Measurements from ENCODE around the gene ZNF516.
"Not testable (repeated sequence)": the region's sequence is repeated elsewhere in the genome, so short reads cannot be mapped to it uniquely, and the experiment has no call there.

The ZNF516 gene

GRCh38 chr18:76495006-76495370 lies at the start of gene ZNF516:
Gene ZNF516 (minus strand): TSS chr18:76495242. CDS start chr18:76443054, 52,188 bp downstream.
- peak in 6 of 51 donors; percentile 24 to 55 (median 37) for DNase-seq

GRCh38 chr18:76538846-76539245 lies 43.8 kb upstream of the ZNF516 start:
- no peak for DNase-seq

- no peak for DNase-seq
Observed at GRCh38 chr18:76537621-76538020, 42.6 kb upstream of the ZNF516 start.

GRCh38 chr18:76536593-76536992 lies 41.6 kb upstream of the ZNF516 start:
- not testable (repeated sequence) for DNase-seq

- DNase-seq: no peak
Observed at GRCh38 chr18:76532875-76533274, 37.8 kb upstream of the ZNF516 start.

GRCh38 chr18:76530846-76531245 lies 35.8 kb upstream of the ZNF516 start:
- DNase-seq: no peak

GRCh38 chr18:76530391-76530790 lies 35.3 kb upstream of the ZNF516 start:
- no peak for DNase-seq

GRCh38 chr18:76529433-76529811 lies 34.4 kb upstream of the ZNF516 start:
- DNase-seq: no peak

- DNase-seq: no peak
Observed at GRCh38 chr18:76528477-76529432, 33.7 kb upstream of the ZNF516 start.

- no peak for DNase-seq
Observed at GRCh38 chr18:76525911-76526310, 30.9 kb upstream of the ZNF516 start.

- peak in 1 of 51 donors; percentile 22 for DNase-seq
Observed at GRCh38 chr18:76524900-76525698, 30.1 kb upstream of the ZNF516 start.

- no peak for DNase-seq
Observed at GRCh38 chr18:76524477-76524876, 29.4 kb upstream of the ZNF516 start.

GRCh38 chr18:76522551-76522950 lies 27.5 kb upstream of the ZNF516 start:
- no peak for DNase-seq

GRCh38 chr18:76522122-76522503 lies 27.1 kb upstream of the ZNF516 start:
- no peak for DNase-seq

GRCh38 chr18:76521417-76522121 lies 26.5 kb upstream of the ZNF516 start:
- DNase-seq: no peak

GRCh38 chr18:76518860-76519538 lies 24.0 kb upstream of the ZNF516 start:
- no peak for DNase-seq

- peak in 11 of 51 donors; percentile 4 to 40 (median 27) for DNase-seq
Observed at GRCh38 chr18:76518123-76518859, 23.2 kb upstream of the ZNF516 start.

GRCh38 chr18:76515576-76515975 lies 20.5 kb upstream of the ZNF516 start:
- no peak for DNase-seq

GRCh38 chr18:76514573-76514972 lies 19.5 kb upstream of the ZNF516 start:
- no peak for DNase-seq

- no peak for DNase-seq
Observed at GRCh38 chr18:76507830-76508385, 12.9 kb upstream of the ZNF516 start.
